Cardiac fibroblast (primary cell): Measurements from ENCODE around the gene TOMM70.

Experiments
- DNase-seq, 2 donors: peaks; one replicate each; pipeline versions ENCODE4 v3.0.0 to v3.0.0-alpha.2; 2010; ENCODE audit warnings: low read depth in 2 of 2
- H3K4me3 ChIP-seq, 2 donors: replicated peaks in 1 of 2; 1 replicate in 1 of 2; 2 replicates in 1 of 2; pipeline ENCODE4 v1.5.1; 2011; ENCODE audit warnings: low read depth in 2 of 2, low read length in 2 of 2, mild to moderate bottlenecking in 2 of 2, moderate library complexity in 1 of 2
- CTCF ChIP-seq: IDR thresholded peaks from one replicate; pipeline ENCODE4 v1.5.1; 2011; ENCODE audit warnings: low read depth, mild to moderate bottlenecking, low read length, inconsistent platforms

Gene TOMM70

GRCh38 chr3:100370756-100371155, 30.1 kb downstream of the TOMM70 start:
- peak in 1 of 2 donors; percentile 24 for DNase-seq
- TF ChIP-seq CTCF, result no peak
- no peak overlapping the region for H3K4me3 ChIP-seq

- H3K4me3 ChIP-seq, result no peak overlapping the region
- DNase-seq, result peak; percentile 21 to 33
- no peak for TF ChIP-seq CTCF
Observed at GRCh38 chr3:100368441-100368840, 32.4 kb downstream of the TOMM70 start.

GRCh38 chr3:100366424-100366823, 34.5 kb downstream of the TOMM70 start:
- no peak for TF ChIP-seq CTCF
- no peak for DNase-seq
- H3K4me3 ChIP-seq, result no peak overlapping the region

GRCh38 chr3:100364421-100364820, 36.5 kb downstream of the TOMM70 start:
- TF ChIP-seq CTCF, result no peak
- DNase-seq, result no peak
- H3K4me3 ChIP-seq, result no peak overlapping the region

- no peak for DNase-seq
- TF ChIP-seq CTCF, result no peak
- H3K4me3 ChIP-seq, result no peak overlapping the region
Observed at GRCh38 chr3:100361897-100362296, 39.0 kb downstream of the TOMM70 start.

- DNase-seq, result peak in 1 of 2 donors; percentile 33
- TF ChIP-seq CTCF, result no peak
- H3K4me3 ChIP-seq, result no peak overlapping the region
Observed at GRCh38 chr3:100360757-100361496, 40.0 kb downstream of the TOMM70 start.

- no peak for TF ChIP-seq CTCF
- no peak for DNase-seq
Observed at GRCh38 chr3:100359035-100359434, 41.9 kb downstream of the TOMM70 start.

More at GRCh38 chr3:100359035-100359434, 41.9 kb downstream of the TOMM70 start:
- no peak overlapping the region for H3K4me3 ChIP-seq
